NB4 (cell line): ENCODE results near the gene RFC5.

ENCODE experiments used
- DNase-seq: peaks from one replicate; pipeline ENCODE4 v3.0.0; 2010; ENCODE audit warnings: low read depth
- H3K4me3 ChIP-seq: one replicate; pipeline ENCODE4 v1.5.1; 2011; ENCODE audit warnings: mild to moderate bottlenecking, low read depth, low read length, moderate library complexity
- CTCF ChIP-seq: IDR thresholded peaks from one replicate; pipeline ENCODE4 v1.5.1; 2012; ENCODE audit warnings: low read depth, low read length
- MAX ChIP-seq: IDR thresholded peaks from 2 replicates; pipeline ENCODE4 v1.6.1; 2011; ENCODE audit warnings: low read depth, low read length
- MYC ChIP-seq: IDR thresholded peaks from 2 replicates; pipeline ENCODE4 v1.6.1; 2011; ENCODE audit warnings: low read depth, low read length
- POLR2A ChIP-seq: IDR thresholded peaks from 2 replicates; pipeline ENCODE4 v1.6.1; 2011; ENCODE audit warnings: mild to moderate bottlenecking; ENCODE audit not compliant: insufficient read length; ENCODE audit errors: extremely low read depth

Gene RFC5

GRCh38 chr12:118058227-118058626 lies 41.7 kb downstream of the RFC5 start:
- DNase-seq = no peak
- TF ChIP-seq POLR2A (no peak), MYC (no peak), CTCF (no peak), MAX (no peak)
- H3K4me3 ChIP-seq = no peak overlapping the region

GRCh38 chr12:118058881-118059280 lies 42.4 kb downstream of the RFC5 start:
- DNase-seq = no peak
- no peak overlapping the region for H3K4me3 ChIP-seq
- TF ChIP-seq CTCF (no peak), POLR2A (no peak), MAX (no peak), MYC (no peak)

GRCh38 chr12:118059341-118060191 lies 43.1 kb downstream of the RFC5 start:
- peak; percentile 30 for DNase-seq
- TF ChIP-seq MYC (no peak), POLR2A (no peak), CTCF (no peak), MAX (no peak)
- H3K4me3 ChIP-seq = no peak overlapping the region

GRCh38 chr12:118060301-118061010 lies 44.0 kb downstream of the RFC5 start:
- TF ChIP-seq POLR2A (no peak), MAX (no peak)

GRCh38 chr12:118061011-118061872 lies 44.7 kb downstream of the RFC5 start, which contains the start of gene WSB2:
Gene WSB2, minus strand, starts transcription at chr12:118061179. Its CDS starts 131 bp downstream, at chr12:118061048.
- no peak for TF ChIP-seq CTCF
- H3K4me3 ChIP-seq = peak within 1 kb of the TSS; percentile 71
- peak; percentile 59 for DNase-seq

More at GRCh38 chr12:118060301-118061010, 44.0 kb downstream of the RFC5 start:
- peak overlapping the region; percentile 57 for H3K4me3 ChIP-seq
- peak; percentile 52 for DNase-seq
